Measurements from ENCODE around the gene LEFTY1.
A peak's percentile ranks its signal among the peaks of the same experiment; 100 is the strongest.

Gene LEFTY1

GRCh38 chr1:225870911-225871310 is 18.0 kb downstream of the LEFTY1 start:
- no peak for DNase-seq

GRCh38 chr1:225868631-225869330 is 20.2 kb downstream of the LEFTY1 start:
- no peak for DNase-seq

- no peak for DNase-seq
Measured at GRCh38 chr1:225866981-225867380, 22.0 kb downstream of the LEFTY1 start.

DNA sequence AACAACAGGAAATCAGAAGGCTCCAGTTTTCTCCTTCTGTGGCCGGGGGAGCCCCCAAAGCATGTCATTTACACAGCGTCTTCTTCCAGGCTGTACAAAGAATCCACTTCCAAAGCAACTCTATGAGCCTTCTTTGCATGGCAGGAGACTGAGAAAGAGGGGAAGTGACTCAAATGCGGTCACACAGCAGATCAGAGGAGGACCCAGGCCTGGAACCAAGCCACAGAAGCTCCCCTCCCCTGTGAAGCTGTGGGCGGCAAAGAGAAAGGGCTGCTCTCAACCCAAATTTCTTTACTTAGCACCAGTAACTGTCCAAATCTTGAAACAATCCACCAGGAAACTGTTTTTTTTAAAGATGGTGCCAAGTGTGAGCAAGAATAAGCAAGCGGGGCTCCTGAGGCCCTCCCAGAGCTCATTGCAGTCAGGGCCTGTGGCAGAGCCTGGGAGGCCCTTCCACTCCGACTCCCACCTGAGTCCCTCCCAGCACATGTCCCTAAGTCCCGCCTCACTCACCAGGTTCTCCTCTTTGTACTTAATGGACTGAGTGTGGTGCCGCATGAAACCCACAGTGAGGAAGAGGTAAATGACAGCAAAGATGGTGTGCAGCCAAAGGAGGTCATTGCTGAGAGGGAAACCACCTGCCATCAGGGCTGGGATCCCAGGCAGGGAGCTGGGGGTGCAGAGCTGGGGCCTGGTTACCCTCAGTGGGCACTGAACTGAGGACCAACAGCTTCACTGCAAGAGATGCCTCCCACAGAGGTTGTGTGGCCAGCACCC is 22.7 kb downstream of the LEFTY1 start:
- DNase-seq = peak in 4 of 5 donors; percentile 50 to 72 (median 52)

- no peak for DNase-seq
Measured at GRCh38 chr1:225865514-225865913, 23.4 kb downstream of the LEFTY1 start.

GRCh38 chr1:225863167-225863566 is 25.8 kb downstream of the LEFTY1 start:
- DNase-seq = no peak

DNA sequence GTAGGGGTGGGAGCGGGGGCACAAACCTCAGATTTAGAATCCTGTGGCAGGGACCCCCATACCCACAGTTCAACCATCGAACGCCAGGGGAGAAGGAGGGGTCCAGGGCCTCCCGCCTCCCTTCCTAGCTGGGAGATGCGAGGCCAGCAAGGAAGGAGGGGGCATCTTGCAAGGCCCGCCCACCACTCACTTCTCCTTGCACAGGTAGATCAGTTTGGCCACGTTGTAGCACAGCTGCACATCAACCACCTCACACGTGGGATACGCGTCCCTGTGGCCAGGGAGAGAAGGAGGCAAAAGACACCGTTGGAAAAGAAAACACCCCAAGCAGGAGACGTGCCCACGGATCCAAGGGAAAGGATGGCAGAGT is 26.4 kb downstream of the LEFTY1 start:
- DNase-seq = no peak

DNA sequence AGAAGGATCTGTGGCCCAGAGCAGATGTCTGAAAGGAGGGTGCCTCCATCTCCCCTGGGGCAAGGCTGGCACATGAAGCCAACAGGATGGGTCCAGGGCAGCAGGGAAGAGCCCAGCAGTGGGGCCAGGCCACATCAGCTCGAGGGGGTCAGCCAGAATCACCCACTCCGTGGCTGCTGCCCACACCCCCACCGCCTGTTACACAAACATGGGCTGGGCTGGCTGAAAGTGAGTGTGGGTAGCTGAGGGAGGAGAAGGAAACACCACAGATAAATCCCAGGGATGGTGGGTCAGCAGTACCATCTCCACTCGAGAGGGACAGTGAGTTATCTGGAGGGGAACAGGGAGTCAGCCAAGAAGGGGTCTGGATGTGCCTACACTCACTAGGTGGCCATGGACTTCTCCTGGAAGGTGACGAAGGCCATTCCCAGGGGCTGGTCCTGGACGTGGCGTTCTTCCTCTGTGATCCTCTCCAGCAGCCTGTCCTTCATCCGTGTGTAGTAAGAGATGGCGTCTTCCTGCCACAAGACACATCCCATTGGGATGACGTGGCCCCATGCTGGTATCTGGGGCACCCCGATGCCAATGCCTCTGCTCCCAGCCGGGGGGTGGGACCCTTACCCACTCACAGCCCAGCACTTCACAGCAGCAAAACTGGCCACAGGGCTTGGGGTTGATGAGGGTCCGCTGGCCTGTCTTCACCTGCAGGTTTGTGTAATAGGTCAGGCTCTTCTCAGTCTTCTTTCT is 26.9 kb downstream of the LEFTY1 start:
- DNase-seq = no peak

DNA sequence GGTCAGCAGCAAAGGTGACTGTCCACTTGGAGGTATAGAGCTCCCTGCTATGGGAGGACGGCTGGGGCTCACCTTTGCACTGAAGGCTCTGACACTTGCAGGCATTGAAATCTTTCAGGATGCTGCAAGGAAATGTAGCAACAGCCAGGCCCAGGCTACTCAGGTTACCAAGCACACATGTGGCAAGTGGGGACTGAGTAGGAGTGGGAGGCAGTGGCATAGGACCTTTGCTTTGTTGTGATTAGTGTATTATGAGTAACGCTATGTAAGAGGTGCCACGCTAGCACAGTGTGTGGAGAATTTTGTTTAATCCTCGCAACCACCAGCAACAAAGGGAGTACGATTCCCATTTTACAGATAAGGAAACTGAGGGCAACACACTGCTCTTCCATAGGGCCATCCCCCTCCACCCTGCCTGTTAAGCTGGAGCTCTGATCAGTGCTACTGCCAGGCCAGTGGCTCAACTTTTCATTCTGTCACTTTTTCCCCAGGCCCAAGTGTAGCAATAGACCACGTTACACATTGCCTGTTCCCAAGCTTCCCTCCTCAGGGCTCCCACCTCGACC is 28.0 kb downstream of the LEFTY1 start:
- no peak for DNase-seq

DNA sequence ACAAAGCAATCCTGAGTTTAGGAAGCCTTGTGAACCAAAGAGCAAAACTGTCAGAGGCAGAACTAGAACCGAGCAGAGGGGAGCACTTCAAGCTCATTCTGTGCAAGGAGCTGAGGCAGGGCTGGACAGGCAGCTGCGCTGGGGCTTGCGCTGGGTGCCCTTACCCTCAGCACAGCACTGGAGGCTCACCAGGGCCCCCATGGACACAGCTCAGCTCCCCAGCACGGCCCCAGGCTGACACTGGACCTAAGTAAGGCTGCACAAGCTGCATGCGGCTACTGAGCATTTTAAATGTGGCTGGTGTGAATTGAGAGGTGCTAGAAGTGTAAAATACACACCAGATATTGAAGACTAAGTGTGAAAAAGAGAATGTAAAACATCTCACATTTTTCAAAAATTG is 28.8 kb downstream of the LEFTY1 start:
- no peak for DNase-seq

GRCh38 chr1:225859151-225859550 is 29.8 kb downstream of the LEFTY1 start:
- DNase-seq = no peak

GRCh38 chr1:225857256-225857655 is 31.7 kb downstream of the LEFTY1 start:
- no peak for DNase-seq

DNA sequence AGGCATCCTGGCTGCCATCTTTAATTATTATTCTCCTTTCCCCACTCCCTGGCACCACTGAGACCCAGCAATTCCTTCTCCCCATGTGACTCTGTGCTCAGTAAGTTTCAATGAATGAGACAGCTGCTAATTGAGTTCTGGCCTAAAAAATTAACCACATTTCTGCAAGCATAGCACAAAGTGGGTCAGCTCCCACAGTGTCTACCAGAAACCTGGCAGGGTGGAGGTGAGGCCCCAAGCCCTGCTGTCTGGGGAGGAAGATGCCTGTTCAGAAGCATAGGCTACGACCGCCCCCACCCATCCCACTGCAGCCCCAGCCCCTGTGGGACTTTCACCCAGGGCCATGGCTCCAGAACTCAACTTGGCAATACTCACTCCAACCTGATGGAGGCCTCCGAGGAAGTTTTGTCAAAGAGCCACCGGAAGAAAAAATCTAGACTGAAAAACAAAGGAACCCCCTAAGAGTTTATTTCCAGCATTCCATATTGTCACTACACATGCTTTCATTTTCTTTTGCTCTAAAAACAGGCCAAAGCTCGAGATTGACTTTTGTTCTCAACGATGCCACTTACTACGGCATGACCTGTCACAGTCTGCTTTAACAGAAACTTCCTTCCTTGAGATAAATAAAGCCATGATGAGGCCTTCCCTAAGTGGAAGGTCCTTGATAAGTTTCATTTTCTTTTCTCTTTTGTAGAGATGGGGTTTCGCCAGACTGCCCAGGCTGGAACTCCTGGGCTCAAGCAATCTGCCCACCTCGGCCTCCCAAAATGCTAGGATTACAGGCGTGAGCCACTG is 33.2 kb downstream of the LEFTY1 start:
- no peak for DNase-seq

DNA sequence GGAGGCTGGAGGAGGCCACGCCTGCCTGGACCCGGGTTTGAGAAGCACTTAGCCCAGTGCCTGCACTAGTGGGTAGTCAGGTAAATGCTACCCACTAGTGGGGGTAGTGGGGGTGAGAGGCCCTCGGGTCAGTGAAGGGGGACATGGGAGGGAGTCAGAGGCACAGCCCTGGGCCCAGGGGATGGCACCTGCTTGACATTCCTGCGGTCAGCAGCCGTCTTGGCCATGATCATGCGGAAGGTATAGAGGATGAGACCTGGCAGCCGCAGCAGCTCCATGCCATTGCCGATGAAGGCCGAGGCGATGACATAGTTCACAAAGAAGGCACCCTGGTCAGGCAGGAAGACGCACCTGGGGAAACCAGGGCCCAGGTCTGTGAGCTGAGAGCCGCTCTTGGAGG is 35.5 kb downstream of the LEFTY1 start:
- DNase-seq = no peak

DNA sequence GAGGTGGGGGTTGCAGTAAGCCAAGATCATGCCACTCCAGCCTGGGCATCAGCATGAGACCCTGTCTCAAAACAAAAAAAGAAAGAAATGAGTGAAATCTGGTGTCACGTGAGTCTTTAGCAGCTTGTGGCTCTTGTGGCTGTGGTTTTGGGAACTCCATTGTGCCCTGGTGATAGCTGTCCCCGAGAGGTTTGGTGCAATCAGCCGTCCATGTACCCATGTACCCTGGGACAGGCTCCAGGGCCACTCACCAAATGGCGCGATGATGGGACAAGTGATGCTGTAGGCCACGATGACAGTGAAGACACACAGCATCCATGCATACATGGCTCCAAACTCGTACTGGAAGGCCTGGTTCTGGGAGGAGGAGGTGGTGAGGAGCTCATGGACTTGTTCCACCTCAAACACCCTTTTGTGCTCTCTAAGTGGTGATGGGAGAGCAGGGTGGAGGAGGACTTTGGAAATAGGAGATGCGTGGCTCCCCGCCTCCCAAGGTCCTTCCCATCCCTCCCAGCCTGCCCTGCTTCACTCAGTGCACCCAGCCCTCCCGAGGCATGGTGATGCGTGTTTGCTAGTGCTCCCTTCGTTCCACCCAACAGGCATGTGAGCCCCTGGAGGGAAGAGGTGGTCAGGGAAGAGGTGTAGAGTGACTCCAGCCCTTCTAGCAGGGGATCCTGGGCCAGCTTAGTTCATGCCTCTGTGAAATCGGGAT is 36.4 kb downstream of the LEFTY1 start:
- no peak for DNase-seq

DNA sequence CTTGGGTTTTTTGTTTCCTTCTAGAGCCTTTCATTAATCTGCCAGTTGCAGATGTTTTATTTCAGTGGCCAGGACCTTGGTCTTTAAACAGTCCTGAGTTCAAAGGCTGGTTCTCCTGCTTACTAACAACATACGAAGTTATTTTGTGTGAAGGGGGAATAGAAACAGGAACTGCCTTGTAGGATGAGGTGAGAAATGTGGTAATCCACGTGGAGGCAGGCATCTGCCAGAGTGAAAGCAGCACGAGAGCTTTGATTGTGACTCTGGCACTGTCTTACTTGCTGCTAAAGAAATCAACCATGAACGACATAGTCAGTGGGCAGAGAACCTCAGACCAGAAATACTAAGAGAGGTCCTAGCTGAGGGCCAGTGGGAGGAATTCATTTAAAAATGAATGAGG is 37.1 kb downstream of the LEFTY1 start:
- no peak for DNase-seq

- DNase-seq = no peak
Measured at GRCh38 chr1:225850370-225850769, 38.6 kb downstream of the LEFTY1 start.

DNA sequence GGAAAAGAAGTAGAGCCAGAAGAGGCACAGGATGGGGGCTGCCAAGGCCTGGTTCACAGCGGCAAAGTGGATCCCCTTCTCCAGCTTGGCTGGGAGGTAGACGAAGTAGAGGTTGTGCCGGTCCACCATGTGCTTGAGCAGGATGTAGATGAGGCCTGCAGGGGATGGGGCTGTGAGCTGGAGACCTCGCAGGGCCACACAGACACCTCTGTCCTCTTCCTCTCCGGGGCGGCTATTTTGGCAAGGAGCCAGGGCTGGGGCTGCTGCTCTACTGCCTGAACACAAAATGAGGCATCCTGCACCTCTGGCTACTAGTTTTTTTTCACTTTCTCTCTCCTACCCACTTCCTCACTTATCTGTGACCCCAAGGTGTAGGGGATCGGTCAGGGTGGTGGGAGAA is 39.0 kb downstream of the LEFTY1 start:
- DNase-seq = peak in 1 of 5 donors; percentile 15

DNA sequence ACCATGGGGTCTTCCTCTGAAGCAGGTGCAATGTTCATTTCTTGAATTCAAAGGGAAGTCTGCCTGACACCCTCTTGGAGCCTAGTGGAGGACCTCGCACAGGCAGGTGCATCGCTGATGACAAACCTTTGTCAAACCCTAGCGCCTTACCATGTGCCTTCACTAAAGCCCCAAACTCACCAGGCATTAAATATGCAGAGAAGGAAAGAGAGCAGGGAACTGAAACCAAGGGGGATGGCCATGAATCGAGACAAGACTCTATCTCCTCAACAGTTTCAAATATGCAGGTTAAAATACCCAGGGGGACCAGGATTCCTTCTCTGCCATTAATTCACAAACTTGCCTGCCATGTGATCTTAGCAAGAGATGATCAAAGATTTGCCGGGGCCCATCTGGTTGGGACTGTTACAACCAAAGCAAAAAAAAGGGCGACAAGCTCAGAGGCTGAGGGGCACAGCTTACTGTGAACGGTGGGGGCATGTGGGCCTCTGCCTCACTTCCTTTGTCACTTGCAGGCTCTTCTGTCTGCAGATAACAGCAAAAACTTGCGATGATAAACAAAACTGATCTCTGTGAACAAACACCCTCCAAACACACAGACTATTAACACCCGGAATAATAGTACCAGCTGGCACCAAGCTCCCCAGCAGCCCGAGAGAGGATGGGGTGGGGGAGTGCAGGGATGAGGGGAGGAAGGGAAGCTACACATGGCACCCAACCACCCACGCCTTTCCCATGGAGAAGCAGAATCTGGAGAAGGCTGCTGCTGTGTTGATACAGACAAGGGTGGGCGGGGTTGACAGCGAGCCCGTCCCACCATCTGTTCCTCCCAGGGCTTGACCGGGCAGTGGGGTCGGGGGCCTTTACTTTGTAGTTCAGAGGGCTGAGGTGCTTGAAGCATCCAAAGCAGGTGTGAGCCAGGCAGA is 40.7 kb downstream of the LEFTY1 start:
- no peak for DNase-seq

DNA sequence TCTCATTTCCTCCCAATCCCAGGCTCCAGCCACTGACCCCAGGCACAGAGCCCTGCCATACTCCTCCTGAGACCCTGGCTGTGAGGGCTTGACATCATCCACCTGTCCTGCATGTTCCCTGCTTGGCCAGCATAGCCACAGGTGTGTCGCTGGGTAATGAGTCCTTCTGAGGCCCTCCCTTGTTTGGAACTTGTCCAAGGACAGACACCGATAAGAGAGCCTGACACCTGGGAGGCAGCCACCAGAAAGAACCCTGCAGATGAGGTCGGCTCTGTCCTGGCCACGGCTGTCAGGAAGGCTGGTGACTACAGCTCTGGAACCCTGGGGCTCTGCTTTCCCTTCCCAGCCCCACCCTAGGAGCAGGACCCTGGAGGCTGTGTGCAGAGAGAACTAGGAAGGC is 41.3 kb downstream of the LEFTY1 start:
- DNase-seq = no peak
